GM20000 (cell line): Measurements from ENCODE around the gene SPAG16.

Experiments used
- DNase-seq: peaks from one replicate; pipeline ENCODE4 v3.0.0; 2012; ENCODE audit warnings: low spot score
- TF ChIP-seq, protein P1 (sequence below): IDR thresholded peaks from 2 replicates; pipeline ENCODE4 v1.5.1; 2012; ENCODE audit warnings: mild to moderate bottlenecking, control low read depth; ENCODE audit errors: extremely low read depth, missing control alignments

Gene SPAG16

DNA sequence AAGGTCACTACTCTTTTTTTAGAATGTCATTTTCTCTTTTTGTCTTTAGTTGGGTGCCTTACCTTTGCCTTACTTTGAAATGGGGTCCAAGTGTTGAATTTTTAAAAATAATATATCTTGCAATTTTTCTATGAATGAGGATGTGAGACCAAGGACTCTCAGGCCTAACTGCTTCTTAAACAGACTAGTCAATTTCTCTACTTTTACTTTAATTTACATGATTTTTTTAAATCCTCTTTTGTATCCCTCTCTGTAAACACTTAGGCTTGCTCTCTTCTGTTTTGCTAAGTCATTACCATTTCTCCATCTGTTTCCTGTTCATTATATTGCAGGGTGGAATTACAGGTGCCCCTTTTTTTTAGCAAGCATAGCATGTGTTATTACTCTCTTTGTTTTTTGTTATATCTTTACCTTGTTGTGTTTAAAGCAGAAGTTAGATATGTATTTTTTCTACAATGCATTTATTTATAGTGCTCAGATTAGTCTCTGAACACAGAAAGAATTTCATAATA is 261.8 kb downstream of the SPAG16 start:
- TF ChIP-seq, protein P1, sequence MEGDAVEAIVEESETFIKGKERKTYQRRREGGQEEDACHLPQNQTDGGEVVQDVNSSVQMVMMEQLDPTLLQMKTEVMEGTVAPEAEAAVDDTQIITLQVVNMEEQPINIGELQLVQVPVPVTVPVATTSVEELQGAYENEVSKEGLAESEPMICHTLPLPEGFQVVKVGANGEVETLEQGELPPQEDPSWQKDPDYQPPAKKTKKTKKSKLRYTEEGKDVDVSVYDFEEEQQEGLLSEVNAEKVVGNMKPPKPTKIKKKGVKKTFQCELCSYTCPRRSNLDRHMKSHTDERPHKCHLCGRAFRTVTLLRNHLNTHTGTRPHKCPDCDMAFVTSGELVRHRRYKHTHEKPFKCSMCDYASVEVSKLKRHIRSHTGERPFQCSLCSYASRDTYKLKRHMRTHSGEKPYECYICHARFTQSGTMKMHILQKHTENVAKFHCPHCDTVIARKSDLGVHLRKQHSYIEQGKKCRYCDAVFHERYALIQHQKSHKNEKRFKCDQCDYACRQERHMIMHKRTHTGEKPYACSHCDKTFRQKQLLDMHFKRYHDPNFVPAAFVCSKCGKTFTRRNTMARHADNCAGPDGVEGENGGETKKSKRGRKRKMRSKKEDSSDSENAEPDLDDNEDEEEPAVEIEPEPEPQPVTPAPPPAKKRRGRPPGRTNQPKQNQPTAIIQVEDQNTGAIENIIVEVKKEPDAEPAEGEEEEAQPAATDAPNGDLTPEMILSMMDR: no peak
- no peak for DNase-seq

DNA sequence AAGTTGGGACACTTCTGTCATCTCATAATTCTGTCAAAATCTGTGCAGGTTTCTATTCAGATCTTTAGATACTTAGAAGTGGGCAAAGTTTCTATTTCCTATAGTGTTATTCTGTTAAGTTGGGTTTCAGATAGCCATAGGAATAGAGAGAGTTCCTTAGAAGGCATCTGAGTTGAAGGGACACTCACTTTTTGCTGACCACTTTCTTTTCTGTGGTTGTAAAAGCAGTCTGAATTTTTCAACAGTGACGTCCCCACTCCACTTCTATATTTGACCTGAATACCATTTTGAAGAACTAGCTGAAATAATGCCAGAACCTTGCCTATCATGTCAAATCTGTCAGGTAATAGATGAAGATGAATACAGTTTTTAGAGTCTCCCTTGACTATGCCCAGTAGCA is 267.3 kb downstream of the SPAG16 start:
- no peak for DNase-seq
- TF ChIP-seq, protein P1: no peak

DNA sequence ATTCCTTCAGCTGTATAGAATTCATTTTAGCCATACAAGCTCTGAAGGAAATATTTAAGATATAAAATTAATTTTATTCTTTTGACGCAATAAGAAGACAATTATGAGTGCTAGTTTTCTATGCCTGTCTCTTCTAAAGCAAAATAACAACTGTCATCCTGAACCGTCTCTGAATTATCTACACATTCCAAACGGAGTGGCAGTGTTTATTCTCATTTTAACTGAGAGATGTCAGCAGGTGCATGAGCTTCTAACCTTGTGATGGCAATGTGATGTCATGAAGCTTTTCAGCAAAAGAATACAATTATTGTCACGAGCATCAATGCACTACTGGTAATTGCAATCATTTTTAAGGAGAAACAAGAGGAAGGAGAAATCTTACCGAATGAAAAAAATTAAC is 274.8 kb downstream of the SPAG16 start:
- TF ChIP-seq, protein P1: no peak
- no peak for DNase-seq

DNA sequence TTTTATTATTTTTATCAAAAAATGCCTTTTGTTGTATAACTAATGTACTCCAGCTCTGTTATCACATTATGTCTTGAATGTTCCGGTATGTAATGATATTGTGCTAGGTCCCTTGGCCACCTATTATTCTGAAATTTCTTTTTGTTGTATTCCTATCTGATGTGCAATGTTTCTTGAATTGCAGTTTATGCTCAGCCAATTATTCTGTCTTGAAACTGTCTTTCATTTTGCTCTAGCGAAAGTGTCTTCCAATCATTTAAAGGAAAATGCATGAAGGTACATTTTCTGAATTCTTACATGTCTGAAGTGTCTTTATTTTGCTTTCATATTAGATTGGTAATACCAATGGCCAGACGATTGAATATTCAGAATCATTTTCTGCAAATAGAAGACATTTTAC is 277.5 kb downstream of the SPAG16 start:
- TF ChIP-seq, protein P1: no peak

DNA sequence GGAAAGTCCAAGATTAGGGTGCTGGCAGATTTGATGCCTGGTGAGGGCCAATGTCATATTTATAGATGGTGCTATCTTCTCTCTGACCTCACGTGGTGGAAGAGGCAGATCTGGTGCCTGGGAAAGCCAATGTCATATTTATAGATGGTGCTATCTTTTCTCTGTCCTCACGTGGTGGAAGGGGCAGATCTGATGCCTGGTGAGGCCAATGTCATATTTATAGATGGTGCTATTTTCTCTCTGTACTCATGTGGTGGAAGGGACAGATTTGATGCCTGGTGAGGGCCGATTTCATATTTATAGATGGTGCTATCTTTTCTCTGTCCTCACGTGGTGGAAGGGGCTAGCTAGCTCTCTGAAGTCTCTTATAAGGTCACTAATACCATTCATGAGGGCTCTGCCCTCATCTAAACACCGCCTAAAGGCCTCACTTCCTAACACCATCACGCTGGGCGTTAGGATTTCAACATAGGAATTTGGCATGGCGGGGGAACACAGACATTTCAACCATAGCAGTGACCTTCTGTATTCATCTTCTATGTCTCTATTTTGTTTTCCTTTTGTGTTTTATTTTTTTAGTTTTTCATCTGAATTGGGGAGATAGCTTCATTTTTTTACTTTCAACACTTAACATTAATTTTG is 278.4 kb downstream of the SPAG16 start:
- TF ChIP-seq, protein P1: no peak
- DNase-seq: no peak

More for the DNA sequence above, 277.5 kb downstream of the SPAG16 start:
- no peak for DNase-seq

DNA sequence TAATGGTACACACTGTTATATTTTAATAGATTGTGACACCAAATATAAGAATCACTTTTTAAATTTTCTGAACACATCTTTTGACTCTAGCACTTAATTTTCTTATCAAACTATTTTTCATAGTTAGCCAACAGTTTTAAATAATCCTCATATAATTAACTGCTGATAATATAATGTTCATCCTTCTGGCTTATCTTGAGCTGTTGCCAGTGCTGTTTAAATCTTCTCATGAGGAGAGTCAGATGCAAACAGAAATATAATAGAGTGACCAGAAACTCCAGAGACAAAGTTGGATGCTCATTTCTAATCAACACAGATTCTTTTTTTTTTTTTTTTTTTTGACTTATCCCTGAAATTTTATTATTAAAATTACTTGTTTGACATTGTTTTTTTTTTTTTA is 282.6 kb downstream of the SPAG16 start:
- TF ChIP-seq, protein P1: no peak
- DNase-seq: no peak

DNA sequence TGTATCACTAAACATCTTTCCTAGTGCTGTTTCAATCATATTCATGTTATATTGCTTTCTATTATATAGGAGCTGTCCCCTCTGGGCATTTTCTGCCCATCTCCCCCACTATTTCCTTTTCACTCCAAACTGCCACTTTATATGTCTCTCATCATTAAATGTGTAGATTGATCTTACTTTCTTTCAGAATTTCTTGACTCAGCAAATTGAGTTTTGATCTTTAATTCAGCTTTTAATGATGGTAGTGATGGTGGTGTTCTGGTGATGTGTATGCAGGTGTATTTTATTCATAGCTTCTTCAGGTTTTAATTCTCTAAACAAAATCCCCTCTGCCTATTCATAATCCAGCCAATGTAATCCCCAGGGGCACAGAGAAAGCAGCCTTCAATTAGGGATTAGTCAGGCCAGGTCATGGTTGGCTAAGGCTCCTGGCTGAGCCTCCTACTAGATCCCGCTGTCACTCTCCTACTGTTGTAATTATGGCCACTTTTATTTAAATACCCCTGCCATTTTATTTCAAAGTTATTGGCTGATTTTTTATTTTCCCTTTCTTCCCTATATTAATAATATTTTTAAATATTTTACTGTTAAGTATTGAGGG is 325.4 kb downstream of the SPAG16 start:
- TF ChIP-seq, protein P1: no peak
- DNase-seq: no peak
